Hepatocyte (in vitro differentiated cells): Measurements from ENCODE around the gene PTPN1. TPM values are rescaled to one million over a fixed set of nuclear protein-coding genes. Genes with fewer than 3 reads are reported as not detected.

Experiments
- DNase-seq: peaks from one replicate; pipeline ENCODE4 v3.0.0-alpha.2; 2016; ENCODE audit warnings: low spot score
- H2AFZ ChIP-seq: fragments of 200-600 bp; sonication (generic); 2 replicates; pipeline ENCODE4 v1.6.0; 2016; ENCODE audit warnings: antibody characterized with exemption, mild to moderate bottlenecking
- H3K27ac ChIP-seq: fragments of 200-600 bp; sonication (generic); 2 replicates; pipeline ENCODE4 v1.5.1; 2016; ENCODE audit warnings: mild to moderate bottlenecking
- H3K27me3 ChIP-seq: fragments of 200-600 bp; sonication (generic); 2 replicates; pipeline ENCODE4 v1.6.1; 2016
- H3K36me3 ChIP-seq: fragments of 200-600 bp; sonication (generic); replicated peaks from 2 replicates; pipeline ENCODE4 v1.5.1; 2016; ENCODE audit warnings: low read depth; ENCODE audit not compliant: insufficient read depth
- H3K4me1 ChIP-seq: fragments of 200-600 bp; sonication (generic); 2 replicates; pipeline ENCODE4 v1.5.1; 2016; ENCODE audit warnings: mild to moderate bottlenecking, moderate library complexity; ENCODE audit not compliant: insufficient read depth
- H3K4me2 ChIP-seq: fragments of 200-600 bp; sonication (generic); 2 replicates; pipeline ENCODE4 v1.6.0; 2016
- H3K4me3 ChIP-seq: fragments of 200-600 bp; sonication (generic); 2 replicates; pipeline ENCODE4 v1.5.1; 2016; ENCODE audit warnings: mild to moderate bottlenecking
- H3K79me2 ChIP-seq: fragments of 200-600 bp; sonication (generic); 2 replicates; pipeline ENCODE4 v1.6.0; 2017; ENCODE audit warnings: mild to moderate bottlenecking
- H3K9me2 ChIP-seq: fragments of 200-600 bp; sonication (generic); replicated peaks from 2 replicates; pipeline ENCODE4 v1.6.0; 2017; ENCODE audit warnings: mild to moderate bottlenecking; ENCODE audit not compliant: insufficient read depth
- H3K9me3 ChIP-seq: fragments of 200-600 bp; sonication (generic); 2 replicates; pipeline ENCODE4 v1.5.1; 2016; ENCODE audit warnings: low read depth, mild to moderate bottlenecking
- H4K20me1 ChIP-seq: fragments of 200-600 bp; sonication (generic); 2 replicates; pipeline ENCODE4 v1.6.0; 2016; ENCODE audit warnings: mild to moderate bottlenecking; ENCODE audit not compliant: insufficient read depth, poor library complexity, severe bottlenecking
- CTCF ChIP-seq: fragments of 200-600 bp; sonication (generic); IDR thresholded peaks from 2 replicates; pipeline ENCODE4 v1.5.1; 2016; ENCODE audit warnings: antibody characterized with exemption, mild to moderate bottlenecking; ENCODE audit not compliant: poor library complexity
- EZH2 ChIP-seq: fragments of 200-600 bp; sonication (generic); IDR thresholded peaks from 2 replicates; pipeline ENCODE4 v1.6.1; 2016; ENCODE audit warnings: antibody characterized with exemption, mild to moderate bottlenecking, borderline replicate concordance
- EZH2phosphoT487 ChIP-seq: fragments of 200-600 bp; sonication (generic); IDR thresholded peaks from one replicate; pipeline ENCODE4 v1.6.1; 2018; ENCODE audit warnings: antibody characterized with exemption, mild to moderate bottlenecking, low read depth, moderate library complexity; ENCODE audit not compliant: unreplicated experiment, severe bottlenecking
- WGBS: methylation state at CpG from one replicate; pipeline ENCODE4 v1.1.6; 2016; ENCODE audit warnings: low lambda C conversion rate; ENCODE audit errors: missing lambda C conversion rate; 5-methylcytosine and 5-hydroxymethylcytosine counted together
- polyA plus RNA-seq: library from polyadenylated mRNA; unstranded; fragments of >200 nt; fragmentation: Nextera tagmentation; extraction: Ambion mirVana; gene quantifications from 2 replicates; pipeline ENCODE4 v1.2.1, GENCODE V29; 2016
- total RNA-seq: library from RNA; depleted of rRNA; stranded (reverse); fragments of >200 nt; gene quantifications from 2 replicates; pipeline ENCODE4 v1.2.3, GENCODE V29; 2014

Gene PTPN1
- total and polyA plus RNA-seq, 2 experiments from 2014 or later, result 22.0 to 32.1 TPM

- peaks cover 4% of the 10 kb centered on the region for H3K4me1 ChIP-seq
- H3K79me2 ChIP-seq, result no peaks in the 10 kb centered on the region
- TF ChIP-seq EZH2phosphoT487 (no peak), EZH2 (no peak), CTCF (no peak)
- H3K27ac ChIP-seq, result no peak overlapping the region
- H3K4me2 ChIP-seq, result no peak overlapping the region
- no peaks in the 10 kb centered on the region for H3K36me3 ChIP-seq
- no peak overlapping the region for H3K4me3 ChIP-seq
- DNase-seq, result no peak
- 81% methylated on average over 13 of the region's 16 CpGs for WGBS
- no peaks in the 10 kb centered on the region for H3K27me3 ChIP-seq
- H2AFZ ChIP-seq, result no peak overlapping the region
- no peaks in the 10 kb centered on the region for H4K20me1 ChIP-seq
- H3K9me3 ChIP-seq, result no peaks in the 10 kb centered on the region
- no peaks in the 10 kb centered on the region for H3K9me2 ChIP-seq
Observed at GRCh38 chr20:50628853-50629669, 118.9 kb downstream of the PTPN1 start.

- DNase-seq, result no peak
- TF ChIP-seq CTCF (no peak), EZH2phosphoT487 (no peak), EZH2 (no peak)
- whole genome bisulfite sequencing, result 90% methylated on average over 7 of the region's 7 CpGs
- Histone ChIP-seq H3K27me3 (no peaks in the 10 kb centered on the region), H3K4me3 (no peak overlapping the region), H3K4me1 (peaks cover 4% of the 10 kb centered on the region), H3K27ac (no peak overlapping the region), H2AFZ (no peak overlapping the region), H3K9me2 (no peaks in the 10 kb centered on the region), H3K79me2 (no peaks in the 10 kb centered on the region), H4K20me1 (no peaks in the 10 kb centered on the region), H3K4me2 (no peak overlapping the region), H3K9me3 (no peaks in the 10 kb centered on the region), H3K36me3 (no peaks in the 10 kb centered on the region)
Observed at GRCh38 chr20:50629670-50630045, 119.5 kb downstream of the PTPN1 start.

- Histone ChIP-seq H3K27ac (no peak overlapping the region), H3K4me1 (peaks cover 7% of the 10 kb centered on the region), H3K4me3 (no peak overlapping the region), H3K36me3 (no peaks in the 10 kb centered on the region), H3K27me3 (no peaks in the 10 kb centered on the region), H4K20me1 (no peaks in the 10 kb centered on the region), H2AFZ (no peak overlapping the region), H3K9me2 (no peaks in the 10 kb centered on the region), H3K4me2 (no peak overlapping the region), H3K79me2 (no peaks in the 10 kb centered on the region), H3K9me3 (no peaks in the 10 kb centered on the region)
- no peak for DNase-seq
- TF ChIP-seq EZH2phosphoT487 (no peak), CTCF (no peak), EZH2 (no peak)
- 96% methylated on average over 21 of the region's 21 CpGs for WGBS
Observed at GRCh38 chr20:50630578-50631263, 120.5 kb downstream of the PTPN1 start.
